Spleen (tissue), 7 donors: ENCODE results near the gene KLF6.

Experiments used
- CTCF ChIP-seq, 11 experiments: fragments of 200-600 bp in 7 of 11; fragments of 450-650 bp in 4 of 11; sonication (generic) in 4 of 11; IDR thresholded peaks in 8 of 11; conservative IDR thresholded peaks in 3 of 11; 1 replicate in 7 of 11; 2 replicates in 4 of 11; pipeline versions ENCODE4 v1.4.0 to v1.8.0; 2016 to 2021; ENCODE audit warnings: antibody characterized with exemption in 11 of 11, inconsistent platforms in 4 of 11, mild to moderate bottlenecking in 1 of 11
- POLR2A ChIP-seq, 3 donors: fragments of 450-650 bp; IDR thresholded peaks; one replicate each; pipeline ENCODE4 v1.5.1; 2017; ENCODE audit warnings: antibody characterized with exemption in 3 of 3, mild to moderate bottlenecking in 1 of 3
- POLR2AphosphoS5 ChIP-seq, 3 donors: sonication (generic); formaldehyde crosslinking; IDR thresholded peaks; one replicate each; pipeline ENCODE4 v1.5.1; 2017; ENCODE audit warnings: antibody characterized with exemption in 3 of 3
- donor health status: DM: no; HTN: no; CAD: no; lungs with moderate emphysema.
- donor health status: DM: no; HTN: no; CAD: no.
- donor health status: DM: no; HTN: no; CAD: no.

- TF ChIP-seq CTCF (IDR thresholded peaks at IDR 0.05 in 8 of 11, conservative IDR thresholded peaks at IDR 0.05 in 3 of 11): no peak
- no peak for TF ChIP-seq POLR2A (IDR thresholded peaks at IDR 0.05)
- peak; percentile 59 to 76 (median 63) for TF ChIP-seq POLR2AphosphoS5 (IDR thresholded peaks at IDR 0.05)
Observed at GRCh38 chr10:3779158-3779741, 5.8 kb downstream of the KLF6 start.
